Loucy (cell line): ENCODE results near the gene SCN11A.

ENCODE experiments used
- H2AFZ ChIP-seq: fragments of 200-600 bp; sonication (generic); 2 replicates; pipeline ENCODE4 v1.6.0; 2016; ENCODE audit warnings: antibody characterized with exemption, mild to moderate bottlenecking, low read length, moderate library complexity
- H3F3A ChIP-seq: fragments of 200-600 bp; 2 replicates; pipeline ENCODE4 v1.6.0; 2016; ENCODE audit warnings: antibody characterized with exemption, low read depth, mild to moderate bottlenecking
- H3K27me3 ChIP-seq: fragments of 200-600 bp; sonication (generic); 2 replicates; pipeline ENCODE4 v1.6.1; 2014; ENCODE audit warnings: low read length, mild to moderate bottlenecking; ENCODE audit not compliant: insufficient read depth, poor library complexity, severe bottlenecking
- H3K36me3 ChIP-seq: fragments of 200-600 bp; sonication (generic); 2 replicates; pipeline ENCODE4 v1.6.1; 2016; ENCODE audit warnings: low read length; ENCODE audit not compliant: insufficient read depth
- H3K4me1 ChIP-seq: fragments of 200-600 bp; sonication (generic); 2 replicates; pipeline ENCODE4 v1.5.1; 2014; ENCODE audit warnings: low read length, mild to moderate bottlenecking; ENCODE audit not compliant: insufficient read depth, poor library complexity, severe bottlenecking
- H3K4me2 ChIP-seq: fragments of 200-600 bp; sonication (generic); 2 replicates; pipeline ENCODE4 v1.6.0; 2014; ENCODE audit warnings: antibody characterized with exemption, low read length, low read depth, mild to moderate bottlenecking; ENCODE audit not compliant: poor library complexity, severe bottlenecking
- H3K4me3 ChIP-seq: fragments of 200-600 bp; sonication (generic); 2 replicates; pipeline ENCODE4 v1.5.1; 2014; ENCODE audit warnings: low read length, mild to moderate bottlenecking, mixed read lengths; ENCODE audit not compliant: poor library complexity, severe bottlenecking
- H3K79me2 ChIP-seq: fragments of 200-600 bp; sonication (generic); 2 replicates; pipeline ENCODE4 v1.6.1; 2014; ENCODE audit warnings: low read length; ENCODE audit not compliant: insufficient read depth
- H3K9ac ChIP-seq: fragments of 200-600 bp; sonication (generic); 2 replicates; pipeline ENCODE4 v1.6.0; 2014; ENCODE audit warnings: mild to moderate bottlenecking, low read depth, low read length, moderate library complexity; ENCODE audit not compliant: poor library complexity, severe bottlenecking
- H3K9me2 ChIP-seq: fragments of 200-600 bp; sonication (generic); replicated peaks from 2 replicates; pipeline ENCODE4 v1.6.1; 2016; ENCODE audit warnings: low read depth, low read length, mixed read lengths
- H3K9me3 ChIP-seq: fragments of 200-600 bp; sonication (generic); 2 replicates; pipeline ENCODE4 v1.6.1; 2014; ENCODE audit warnings: mild to moderate bottlenecking, antibody characterized with exemption, low read length, low read depth; ENCODE audit not compliant: insufficient read depth
- H4K20me1 ChIP-seq: fragments of 200-600 bp; sonication (generic); 2 replicates; pipeline ENCODE4 v1.6.0; 2014; ENCODE audit warnings: antibody characterized with exemption, low read length, mild to moderate bottlenecking; ENCODE audit not compliant: insufficient read depth, poor library complexity, severe bottlenecking
- EZH2phosphoT487 ChIP-seq: fragments of 200-600 bp; IDR thresholded peaks from 2 replicates; pipeline ENCODE4 v1.6.1; 2018; ENCODE audit warnings: antibody characterized with exemption, mild to moderate bottlenecking, moderate library complexity, borderline replicate concordance
- TF ChIP-seq, protein P1 (sequence below): fragments of 200-600 bp; sonication (generic); conservative IDR thresholded peaks from 2 replicates; pipeline ENCODE4 v1.5.1; 2014; ENCODE audit warnings: mild to moderate bottlenecking, antibody characterized with exemption, low read length

Gene SCN11A

DNA sequence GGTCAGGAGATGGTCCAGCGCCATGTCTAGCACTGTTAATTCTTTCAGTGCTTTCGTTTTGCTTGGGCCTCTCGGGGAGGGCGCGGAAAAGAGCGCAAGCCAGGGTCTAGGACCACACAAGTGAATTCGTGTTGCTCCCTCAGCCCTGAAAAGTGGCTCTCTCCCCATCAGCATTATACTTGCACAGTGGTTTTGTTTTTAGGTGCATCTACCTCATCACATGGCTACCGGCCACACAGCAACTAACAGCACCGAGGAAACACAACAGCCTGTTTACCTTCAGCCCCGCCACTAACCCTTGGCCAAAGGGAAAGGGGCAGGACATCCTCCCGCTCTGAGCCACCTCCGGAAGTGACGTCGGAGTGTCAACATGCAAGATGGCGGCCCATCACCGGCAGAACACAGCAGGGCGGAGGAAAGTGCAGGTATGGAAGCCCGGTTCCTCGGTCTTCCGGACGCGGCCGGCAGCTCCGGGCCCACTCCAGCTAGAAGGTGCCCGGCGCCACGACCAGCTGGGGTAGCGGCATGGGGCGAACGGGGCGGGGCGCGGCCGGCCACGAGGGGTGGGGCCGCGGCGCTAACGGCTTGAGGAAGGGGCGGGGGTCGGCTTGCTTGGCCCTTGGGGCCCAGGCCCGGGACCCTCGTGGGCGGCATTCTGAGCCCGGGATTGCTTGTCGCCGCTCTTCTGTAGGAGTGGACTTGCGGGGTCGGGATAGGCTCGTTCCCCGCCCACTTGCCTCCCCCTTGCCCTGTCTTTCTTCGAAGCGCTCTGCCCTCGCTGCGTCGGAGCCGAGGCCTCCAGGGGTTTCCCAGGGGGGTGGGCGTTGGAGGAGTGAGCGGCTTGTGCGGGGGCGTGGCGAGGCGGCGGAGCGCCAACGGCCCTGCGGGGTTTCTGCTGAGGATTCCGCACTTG, at the start of gene SCN11A, which contains the start of gene WDR48:
SCN11A (minus strand) TSS at position 296 of the 913 bp plus-strand sequence. CDS start 101,582 bp downstream, outside the sequence.
WDR48 (plus strand) TSS at position 368 of the 913 bp plus-strand sequence; CDS start at position 378, 10 bp downstream.
- Histone ChIP-seq H4K20me1 (peaks cover 25% of the 10 kb centered on the region), H3K4me3 (peak within 1 kb of the TSS; percentile 92), H3K79me2 (peaks cover 54% of the 10 kb centered on the region), H3K4me2 (peak within 1 kb of the TSS; percentile 93), H3K36me3 (no peaks in the 10 kb centered on the region), H3K27me3 (no peaks in the 10 kb centered on the region), H3K9me2 (no peaks in the 10 kb centered on the region), H3K9ac (peak within 1 kb of the TSS; percentile 90), H3F3A (0 out of 2 replicates have a peak, but pooled peaks cover 2% of the 10 kb centered on the region), H3K4me1 (peaks cover 45% of the 10 kb centered on the region), H2AFZ (peak within 1 kb of the TSS; percentile 93), H3K9me3 (no peaks in the 10 kb centered on the region)
- no peak for TF ChIP-seq EZH2phosphoT487
- TF ChIP-seq, protein P1, sequence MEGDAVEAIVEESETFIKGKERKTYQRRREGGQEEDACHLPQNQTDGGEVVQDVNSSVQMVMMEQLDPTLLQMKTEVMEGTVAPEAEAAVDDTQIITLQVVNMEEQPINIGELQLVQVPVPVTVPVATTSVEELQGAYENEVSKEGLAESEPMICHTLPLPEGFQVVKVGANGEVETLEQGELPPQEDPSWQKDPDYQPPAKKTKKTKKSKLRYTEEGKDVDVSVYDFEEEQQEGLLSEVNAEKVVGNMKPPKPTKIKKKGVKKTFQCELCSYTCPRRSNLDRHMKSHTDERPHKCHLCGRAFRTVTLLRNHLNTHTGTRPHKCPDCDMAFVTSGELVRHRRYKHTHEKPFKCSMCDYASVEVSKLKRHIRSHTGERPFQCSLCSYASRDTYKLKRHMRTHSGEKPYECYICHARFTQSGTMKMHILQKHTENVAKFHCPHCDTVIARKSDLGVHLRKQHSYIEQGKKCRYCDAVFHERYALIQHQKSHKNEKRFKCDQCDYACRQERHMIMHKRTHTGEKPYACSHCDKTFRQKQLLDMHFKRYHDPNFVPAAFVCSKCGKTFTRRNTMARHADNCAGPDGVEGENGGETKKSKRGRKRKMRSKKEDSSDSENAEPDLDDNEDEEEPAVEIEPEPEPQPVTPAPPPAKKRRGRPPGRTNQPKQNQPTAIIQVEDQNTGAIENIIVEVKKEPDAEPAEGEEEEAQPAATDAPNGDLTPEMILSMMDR: no peak

DNA sequence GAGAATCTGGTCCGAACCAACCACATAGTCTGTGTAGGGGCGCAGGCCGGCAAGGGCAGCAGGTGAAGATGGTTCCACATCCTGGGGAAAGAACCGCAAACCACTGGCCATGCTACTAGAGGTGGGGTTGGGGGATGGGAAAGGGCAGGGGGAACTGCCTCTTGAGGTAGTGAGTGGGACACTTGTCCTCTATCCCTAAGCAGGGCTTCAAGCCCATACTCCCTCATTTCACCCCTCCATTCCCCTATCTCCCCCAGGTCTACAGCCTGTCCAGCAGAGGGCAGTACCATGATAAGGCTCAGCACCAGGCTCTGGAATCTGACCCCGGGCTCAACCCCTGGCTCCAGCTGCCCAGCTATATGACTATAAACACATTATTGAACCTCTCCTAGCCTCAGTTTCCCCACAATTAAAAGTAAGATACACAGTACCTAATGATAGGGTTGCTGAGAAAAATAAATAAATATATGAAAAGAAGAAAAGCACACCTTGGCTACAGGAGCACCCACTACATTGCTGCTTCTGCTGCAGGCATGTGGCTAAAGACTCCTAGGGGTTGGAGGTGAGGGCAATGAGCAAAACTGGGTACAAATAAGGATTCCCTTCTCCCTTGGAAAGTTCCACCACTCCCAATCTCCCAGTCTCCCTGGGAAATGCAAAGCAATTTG, 49.4 kb upstream of the SCN11A start:
- peaks cover 15% of the 10 kb centered on the region for H4K20me1 ChIP-seq

DNA sequence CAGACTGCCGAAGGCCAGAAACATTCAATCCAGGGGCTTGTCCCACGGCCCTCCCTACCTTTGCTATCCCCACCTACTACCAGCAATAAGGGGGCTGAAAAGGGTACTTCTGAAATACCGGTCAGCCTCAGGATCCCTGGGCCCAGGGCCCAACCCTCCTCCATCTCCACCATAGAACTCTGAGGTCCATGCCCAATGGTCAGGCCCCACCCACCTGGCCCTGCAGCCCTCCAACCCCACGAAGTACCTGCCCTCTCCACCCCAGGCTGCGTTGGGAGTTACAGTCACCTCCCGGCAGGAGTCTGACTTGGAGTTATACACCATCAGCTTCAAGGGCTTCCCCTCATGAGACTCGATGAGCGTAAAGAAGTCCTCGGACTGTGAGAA, 48.7 kb upstream of the SCN11A start:
- Histone ChIP-seq H4K20me1 (peaks cover 8% of the 10 kb centered on the region), H3K4me3 (no peak overlapping the region), H2AFZ (no peak overlapping the region), H3K4me1 (peaks cover 19% of the 10 kb centered on the region), H3K79me2 (peaks cover 13% of the 10 kb centered on the region; the same call in 1 of the 2 replicates), H3K9me3 (no peaks in the 10 kb centered on the region), H3F3A (no peaks in the 10 kb centered on the region), H3K27me3 (no peaks in the 10 kb centered on the region), H3K9ac (no peak overlapping the region), H3K9me2 (no peaks in the 10 kb centered on the region), H3K36me3 (peaks cover 55% of the 10 kb centered on the region; the same call in 1 of the 2 replicates), H3K4me2 (no peak overlapping the region)
- TF ChIP-seq, protein P1: no peak
- no peak for TF ChIP-seq EZH2phosphoT487

More for the DNA sequence above, 49.4 kb upstream of the SCN11A start:
- H3K4me1 ChIP-seq: peaks cover 26% of the 10 kb centered on the region
- H3K9me3 ChIP-seq: no peaks in the 10 kb centered on the region
- no peak overlapping the region for H2AFZ ChIP-seq
- H3F3A ChIP-seq: no peaks in the 10 kb centered on the region
- no peak overlapping the region for H3K4me3 ChIP-seq
- H3K4me2 ChIP-seq: peak overlapping the region; percentile 88
- H3K79me2 ChIP-seq: peaks cover 19% of the 10 kb centered on the region; the same call in 1 of the 2 replicates
- H3K36me3 ChIP-seq: peaks cover 48% of the 10 kb centered on the region; the same call in 1 of the 2 replicates
- no peaks in the 10 kb centered on the region for H3K9me2 ChIP-seq
- no peak overlapping the region for H3K9ac ChIP-seq
- no peaks in the 10 kb centered on the region for H3K27me3 ChIP-seq
- TF ChIP-seq, protein P1: peak; percentile 81
- no peak for TF ChIP-seq EZH2phosphoT487
